WTC11 (cell line): ENCODE measurements around the gene FOXA3. TPM values are rescaled to one million over a fixed set of nuclear protein-coding genes. Genes with fewer than 3 reads are reported as not detected.

Experiments
- AFF4 ChIP-seq: sonication (generic); formaldehyde crosslinking; IDR thresholded peaks from 2 replicates; pipeline ENCODE4 v1.8.1; 2023; ENCODE audit warnings: mild to moderate bottlenecking, missing genetic modification reagents, borderline replicate concordance
- ATF2 ChIP-seq: sonication (generic); formaldehyde crosslinking; IDR thresholded peaks from 2 replicates; pipeline ENCODE4 v1.8.1; 2022; ENCODE audit warnings: low read depth, missing genetic modification reagents, borderline replicate concordance
- ATF3 ChIP-seq: sonication (generic); formaldehyde crosslinking; conservative IDR thresholded peaks from 2 replicates; pipeline ENCODE4 v1.8.1; 2022; ENCODE audit warnings: mild to moderate bottlenecking, missing genetic modification reagents
- CBFB ChIP-seq: sonication (generic); formaldehyde crosslinking; IDR thresholded peaks from 2 replicates; pipeline ENCODE4 v1.8.1; 2022; ENCODE audit warnings: mild to moderate bottlenecking, low read depth, missing genetic modification reagents
- CDX4 ChIP-seq: fragments of 250-450 bp; sonication (Bioruptor Pico); IDR thresholded peaks from 2 replicates; pipeline ENCODE4 v1.9.0; 2021; ENCODE audit warnings: moderate library complexity, mild to moderate bottlenecking, inconsistent platforms, borderline replicate concordance
- E2F1 ChIP-seq: sonication (generic); formaldehyde crosslinking; IDR thresholded peaks from 2 replicates; pipeline ENCODE4 v1.8.0; 2022; ENCODE audit warnings: mild to moderate bottlenecking, missing genetic modification reagents
- E2F4 ChIP-seq: sonication (generic); formaldehyde crosslinking; IDR thresholded peaks from 2 replicates; pipeline ENCODE4 v1.8.1; 2022; ENCODE audit warnings: low read depth, mild to moderate bottlenecking, moderate library complexity, missing genetic modification reagents, borderline replicate concordance
- ESRRA ChIP-seq: sonication (generic); formaldehyde crosslinking; IDR thresholded peaks from 2 replicates; pipeline ENCODE4 v1.8.1; 2022; ENCODE audit warnings: mild to moderate bottlenecking, missing genetic modification reagents, borderline replicate concordance
- FOXK1 ChIP-seq: sonication (generic); formaldehyde crosslinking; IDR thresholded peaks from 2 replicates; pipeline ENCODE4 v1.8.0; 2022; ENCODE audit warnings: mild to moderate bottlenecking, moderate library complexity, missing genetic modification reagents
- JUN ChIP-seq: sonication (generic); formaldehyde crosslinking; IDR thresholded peaks from 2 replicates; pipeline ENCODE4 v1.8.0; 2023; ENCODE audit warnings: mild to moderate bottlenecking, missing genetic modification reagents
- MAX ChIP-seq: sonication (generic); formaldehyde crosslinking; IDR thresholded peaks from 2 replicates; pipeline ENCODE4 v1.8.0; 2022; ENCODE audit warnings: mild to moderate bottlenecking, missing genetic modification reagents
- MXD4 ChIP-seq: fragments of 250-450 bp; sonication (Bioruptor Pico); IDR thresholded peaks from 2 replicates; pipeline ENCODE4 v1.8.0; 2021; ENCODE audit warnings: mild to moderate bottlenecking, moderate library complexity, borderline replicate concordance
- RELA ChIP-seq: sonication (generic); formaldehyde crosslinking; IDR thresholded peaks from 2 replicates; pipeline ENCODE4 v1.8.1; 2022; ENCODE audit warnings: missing genetic modification reagents, mild to moderate bottlenecking, borderline replicate concordance
- RORB ChIP-seq: fragments of 250-450 bp; sonication (Bioruptor Pico); IDR thresholded peaks from 2 replicates; pipeline ENCODE4 v1.9.0; 2021; ENCODE audit warnings: mild to moderate bottlenecking
- USF1 ChIP-seq: sonication (generic); formaldehyde crosslinking; IDR thresholded peaks from 2 replicates; pipeline ENCODE4 v1.8.0; 2022; ENCODE audit warnings: mild to moderate bottlenecking, missing genetic modification reagents
- USF2 ChIP-seq: sonication (generic); formaldehyde crosslinking; IDR thresholded peaks from 2 replicates; pipeline ENCODE4 v1.8.1; 2023; ENCODE audit warnings: mild to moderate bottlenecking, missing genetic modification reagents, moderate library complexity
- ZNF121 ChIP-seq: sonication (generic); formaldehyde crosslinking; IDR thresholded peaks from 2 replicates; pipeline ENCODE4 v1.8.0; 2023; ENCODE audit warnings: missing genetic modification reagents
- ZNF219 ChIP-seq: sonication (generic); formaldehyde crosslinking; IDR thresholded peaks from 2 replicates; pipeline ENCODE4 v1.8.0; 2023; ENCODE audit warnings: missing genetic modification reagents, mild to moderate bottlenecking, borderline replicate concordance
- ZNF317 ChIP-seq: sonication (generic); formaldehyde crosslinking; IDR thresholded peaks from 2 replicates; pipeline ENCODE4 v1.8.1; 2023; ENCODE audit warnings: low read depth, mild to moderate bottlenecking, moderate library complexity, missing genetic modification reagents, borderline replicate concordance
- ZNF396 ChIP-seq: fragments of 250-450 bp; sonication (Bioruptor Pico); IDR thresholded peaks from 2 replicates; pipeline ENCODE4 v1.8.0; 2021; ENCODE audit warnings: mild to moderate bottlenecking, moderate library complexity, borderline replicate concordance
- ZNF425 ChIP-seq: fragments of 250-450 bp; sonication (Bioruptor Pico); conservative IDR thresholded peaks from 2 replicates; pipeline ENCODE4 v1.9.0; 2021; ENCODE audit warnings: mild to moderate bottlenecking
- ZNF512 ChIP-seq: sonication (generic); formaldehyde crosslinking; IDR thresholded peaks from 2 replicates; pipeline ENCODE4 v1.8.1; 2022; ENCODE audit warnings: missing genetic modification reagents, borderline replicate concordance
- total RNA-seq: library from RNA; stranded (reverse); gene quantifications from 3 replicates; pipeline ENCODE4 v1.2.3, GENCODE V29; 2021

The FOXA3 gene
- total RNA-seq, 1 experiment from 2014 or later = 20.7 TPM

- TF ChIP-seq ZNF425 (CRISPR knock-in tag) (no peak), USF1 (CRISPR knock-in tag) (peak; percentile 58; the same call in 1 of the 2 replicates), E2F1 (CRISPR knock-in tag) (no peak), MXD4 (no peak), ZNF396 (no peak), E2F4 (0 out of 2 replicates have a peak, but pooled peaks have one; percentile 39), FOXK1 (CRISPR knock-in tag) (peak; percentile 76; the same call in 1 of the 2 replicates), ZNF219 (CRISPR knock-in tag) (no peak), ESRRA (CRISPR knock-in tag) (no peak), AFF4 (CRISPR knock-in tag) (no peak), ATF2 (CRISPR knock-in tag) (0 out of 2 replicates have a peak, but pooled peaks have one; percentile 39), ATF3 (no peak), JUN (CRISPR knock-in tag) (no peak), MAX (CRISPR knock-in tag) (peak; percentile 86), CBFB (0 out of 2 replicates have a peak, but pooled peaks have one; percentile 57), USF2 (peak; percentile 60), ZNF121 (CRISPR knock-in tag) (no peak), RORB (CRISPR knock-in tag) (no peak), CDX4 (CRISPR knock-in tag) (no peak), ZNF512 (CRISPR knock-in tag) (no peak), RELA (CRISPR knock-in tag) (no peak), ZNF317 (no peak)
Measured at GRCh38 chr19:45862564-45863334, 1.4 kb upstream of the FOXA3 start, which contains the start of gene SYMPK (continued).
